IMR-90 (cell line): Measurements from ENCODE around the gene CFAP299.

Experiments used
- BHLHE40 ChIP-seq: fragments of 150-350 bp; IDR thresholded peaks from 2 replicates; pipeline ENCODE4 v1.6.1; 2016; ENCODE audit warnings: mild to moderate bottlenecking, low read depth, low read length
- CEBPB ChIP-seq: IDR thresholded peaks from 2 replicates; pipeline ENCODE4 v1.6.1; 2012; ENCODE audit warnings: low read depth, low read length, improper control_type of control experiment
- CHD1 ChIP-seq: IDR thresholded peaks from 2 replicates; pipeline ENCODE4 v1.6.1; 2012; ENCODE audit warnings: low read depth, low read length, improper control_type of control experiment
- CTCF ChIP-seq: conservative IDR thresholded peaks from 2 replicates; pipeline ENCODE4 v1.5.1; 2012; ENCODE audit warnings: mild to moderate bottlenecking, low read depth, low read length, improper control_type of control experiment
- MAFK ChIP-seq: IDR thresholded peaks from 2 replicates; pipeline ENCODE4 v1.6.1; 2012; ENCODE audit warnings: low read depth, low read length, improper control_type of control experiment
- MAZ ChIP-seq: IDR thresholded peaks from 2 replicates; pipeline ENCODE4 v1.6.1; 2012; ENCODE audit warnings: low read depth, mild to moderate bottlenecking, low read length, improper control_type of control experiment, moderate library complexity, borderline replicate concordance
- MXI1 ChIP-seq: IDR thresholded peaks from 2 replicates; pipeline ENCODE4 v1.6.1; 2012; ENCODE audit warnings: low read depth, mild to moderate bottlenecking, low read length, moderate library complexity, borderline replicate concordance
- NFE2L2 ChIP-seq: fragments of 150-350 bp; IDR thresholded peaks from 2 replicates; pipeline ENCODE4 v1.6.1; 2016; ENCODE audit warnings: low read depth, mild to moderate bottlenecking, low read length
- POLR2A ChIP-seq: IDR thresholded peaks from 2 replicates; pipeline ENCODE4 v1.6.1; 2012; ENCODE audit warnings: mild to moderate bottlenecking, low read depth, low read length
- RAD21 ChIP-seq: IDR thresholded peaks from 2 replicates; pipeline ENCODE4 v1.6.1; 2012; ENCODE audit warnings: low read length, improper control_type of control experiment
- RCOR1 ChIP-seq: IDR thresholded peaks from 2 replicates; pipeline ENCODE4 v1.6.1; 2012; ENCODE audit warnings: mild to moderate bottlenecking, low read length, improper control_type of control experiment; ENCODE audit not compliant: insufficient replicate concordance
- RFX5 ChIP-seq: IDR thresholded peaks from 2 replicates; pipeline ENCODE4 v1.8.0; 2012; ENCODE audit warnings: low read depth, mild to moderate bottlenecking, low read length, moderate library complexity
- SMC3 ChIP-seq: fragments of 150-350 bp; IDR thresholded peaks from 2 replicates; pipeline ENCODE4 v1.6.1; 2016; ENCODE audit warnings: low read depth, mild to moderate bottlenecking, antibody characterized with exemption, low read length, moderate library complexity
- USF2 ChIP-seq: fragments of 150-350 bp; IDR thresholded peaks from 2 replicates; pipeline ENCODE4 v1.6.1; 2017; ENCODE audit warnings: mild to moderate bottlenecking, antibody characterized with exemption, low read length, low read depth

GRCh38 chr4:80360084-80360483 lies 24.6 kb downstream of the CFAP299 start:
- no peak for TF ChIP-seq CTCF
- no peak for TF ChIP-seq CHD1
- no peak for TF ChIP-seq RFX5
- TF ChIP-seq POLR2A, result no peak
- TF ChIP-seq MAZ, result no peak
- TF ChIP-seq MXI1, result no peak
- no peak for TF ChIP-seq NFE2L2
- no peak for TF ChIP-seq USF2
- no peak for TF ChIP-seq SMC3
- no peak for TF ChIP-seq RAD21
- no peak for TF ChIP-seq CEBPB
- no peak for TF ChIP-seq BHLHE40
- TF ChIP-seq RCOR1, result no peak
- TF ChIP-seq MAFK, result no peak
